Stimulated activated CD4-positive, alpha-beta T cell treated with anti-CD3 and anti-CD28 coated beads, Interleukin-12 subunit alpha, Interleukin-12 subunit beta, amount 100 ng/mL, for 48 hours (primary cell): ENCODE results near the gene NTN3.

Experiments used
- DNase-seq, 3 donors: peaks; one replicate each; pipeline ENCODE4 v3.0.0-alpha.2; 2020; ENCODE audit warnings: low read depth in 2 of 3, low spot score in 1 of 3

The NTN3 gene

GRCh38 chr16:2465653-2466415 is 5.3 kb upstream of the NTN3 start:
- no peak for DNase-seq

DNA sequence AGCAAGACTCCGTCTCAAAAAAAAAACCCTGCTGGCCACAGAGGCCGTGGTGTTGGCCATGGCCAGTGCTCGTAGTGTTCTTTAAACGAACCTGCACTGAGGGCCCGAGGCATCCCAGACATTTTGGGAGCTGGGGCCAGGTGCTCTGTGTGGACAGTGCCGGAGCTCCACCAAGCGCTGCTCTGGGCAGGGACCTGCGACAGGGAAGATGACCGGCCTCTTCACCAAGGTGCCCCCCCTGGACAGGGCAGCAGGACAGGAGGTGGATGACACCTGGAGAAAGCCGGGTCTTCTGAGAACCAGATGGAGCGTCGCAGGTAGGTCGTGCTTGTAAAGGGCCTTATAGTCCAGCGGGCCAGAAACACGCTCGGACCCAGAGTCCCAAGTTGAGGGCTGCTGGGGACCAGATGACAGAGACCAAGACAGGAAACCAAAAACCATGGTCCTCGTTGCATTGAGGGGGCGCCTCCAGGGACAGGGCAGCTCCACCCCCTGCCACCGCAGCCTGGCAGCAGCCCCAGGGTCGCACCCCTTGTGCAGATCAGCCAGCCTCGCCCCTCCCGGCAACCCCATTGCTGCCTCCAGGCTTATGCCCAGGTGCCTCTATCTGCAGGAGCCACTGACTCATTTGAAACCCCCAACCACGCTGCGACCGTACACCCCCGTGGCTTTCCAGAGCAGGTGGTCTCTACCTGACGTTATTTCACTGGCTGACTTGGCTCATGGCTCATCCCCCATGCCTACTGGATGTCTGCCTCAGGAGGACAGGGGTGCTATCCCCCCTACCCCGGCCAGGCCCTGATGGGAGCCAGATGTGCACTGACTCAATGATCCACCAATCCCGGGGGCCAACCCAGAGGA is 4.2 kb upstream of the NTN3 start:
- no peak for DNase-seq

GRCh38 chr16:2467528-2468232 is 3.4 kb upstream of the NTN3 start:
- no peak for DNase-seq

DNA sequence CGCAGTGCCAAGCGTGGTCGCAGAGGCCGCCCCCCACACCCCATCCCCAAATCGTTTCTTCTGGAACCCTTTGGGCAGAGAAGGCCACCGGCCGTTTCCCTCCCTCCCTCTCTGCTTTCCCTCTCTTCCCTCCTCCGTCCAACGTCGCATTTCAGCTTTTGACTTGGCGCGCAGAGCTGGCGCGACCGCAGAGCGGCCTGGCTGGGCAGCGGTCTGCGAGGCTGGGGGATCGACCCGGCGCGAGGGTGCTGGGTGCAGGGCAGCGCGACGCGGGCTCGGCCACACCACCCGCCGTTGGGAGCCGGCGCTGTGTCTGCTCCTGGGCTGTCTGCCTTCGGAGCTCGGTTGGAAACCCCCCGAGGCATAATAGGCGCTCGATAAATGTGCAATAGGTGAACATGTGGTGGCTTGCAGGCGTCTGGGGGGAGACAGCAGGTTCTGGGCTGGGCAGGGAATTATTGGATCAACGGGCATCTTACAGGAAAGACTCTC is 2.8 kb upstream of the NTN3 start:
- DNase-seq, result no peak

- no peak for DNase-seq
Observed at GRCh38 chr16:2468725-2469398, 2.2 kb upstream of the NTN3 start.

- no peak for DNase-seq
Observed at GRCh38 chr16:2469399-2470233, 1.5 kb upstream of the NTN3 start.

DNA sequence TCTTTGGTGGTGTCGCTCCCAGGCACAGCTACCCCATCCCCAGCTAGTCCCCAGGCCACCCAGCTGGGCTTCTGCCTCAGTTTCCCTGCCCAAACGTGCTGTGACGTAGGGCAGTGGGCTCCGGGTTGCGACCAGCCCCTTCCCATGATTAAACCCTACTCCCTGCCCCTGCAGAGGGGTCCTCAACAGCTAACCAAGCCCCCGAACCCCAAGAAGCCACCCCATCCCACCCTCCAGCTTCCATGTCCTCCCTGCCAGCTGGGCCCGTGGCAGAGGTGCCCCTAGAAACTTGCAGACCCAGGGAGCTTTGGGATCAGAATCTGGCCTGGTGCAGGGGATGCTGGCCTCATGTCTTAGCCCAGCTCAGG is 879 bp upstream of the NTN3 start:
- DNase-seq, result no peak

GRCh38 chr16:2470603-2471015 is 488 bp upstream of the NTN3 start:
- no peak for DNase-seq

- no peak for DNase-seq
Observed at GRCh38 chr16:2471653-2472487, 773 bp downstream of the NTN3 start.

GRCh38 chr16:2472488-2472864 is 1.4 kb downstream of the NTN3 start:
- DNase-seq, result no peak

GRCh38 chr16:2472885-2473445 is 1.9 kb downstream of the NTN3 start:
- DNase-seq, result no peak

GRCh38 chr16:2473446-2473926 is 2.4 kb downstream of the NTN3 start:
- DNase-seq, result no peak

GRCh38 chr16:2473999-2474876 is 3.1 kb downstream of the NTN3 start:
- peak in 2 of 3 donors; percentile 31 to 43 for DNase-seq

GRCh38 chr16:2474877-2475412 is 3.8 kb downstream of the NTN3 start, which contains the start of gene TBC1D24:
Gene TBC1D24 (plus strand): TSS chr16:2475127. CDS start chr16:2496149, 21,022 bp downstream.
- peak; percentile 62 to 83 (median 64) for DNase-seq

- DNase-seq, result no peak
Observed at GRCh38 chr16:2475413-2476344, 4.6 kb downstream of the NTN3 start.

- no peak for DNase-seq
Observed at GRCh38 chr16:2476345-2476720, 5.2 kb downstream of the NTN3 start.
